NCI-H82 (cell line): ENCODE data around the gene TSPOAP1.

ENCODE experiments used
- DNase-seq: peaks from one replicate; lab custom pipeline; 2025; lab: John Stamatoyannopoulos, UW

TSPOAP1 gene

GRCh38 chr17:58330538-58330996 lies 2.0 kb upstream of the TSPOAP1 start:
- DNase-seq, result peak; percentile 53

GRCh38 chr17:58329810-58330537 lies 1.4 kb upstream of the TSPOAP1 start:
- peak; percentile 46 for DNase-seq

- DNase-seq, result peak; percentile 83
Measured at GRCh38 chr17:58329035-58329809, 627 bp upstream of the TSPOAP1 start.

GRCh38 chr17:58327363-58328194 lies 1.0 kb downstream of the TSPOAP1 start:
- peak; percentile 59 for DNase-seq

GRCh38 chr17:58326609-58327362 lies 1.8 kb downstream of the TSPOAP1 start:
- DNase-seq, result peak; percentile 55

- peak; percentile 83 for DNase-seq
Measured at GRCh38 chr17:58325976-58326468, 2.6 kb downstream of the TSPOAP1 start.

- DNase-seq, result peak; percentile 92
Measured at GRCh38 chr17:58325289-58325726, 3.3 kb downstream of the TSPOAP1 start.

GRCh38 chr17:58324409-58325288 lies 3.9 kb downstream of the TSPOAP1 start:
- peak; percentile 82 for DNase-seq

GRCh38 chr17:58324056-58324408 lies 4.6 kb downstream of the TSPOAP1 start:
- no peak for DNase-seq

GRCh38 chr17:58323366-58324055 lies 5.1 kb downstream of the TSPOAP1 start:
- no peak for DNase-seq

GRCh38 chr17:58322581-58323185 lies 5.9 kb downstream of the TSPOAP1 start:
- DNase-seq, result no peak

- no peak for DNase-seq
Measured at GRCh38 chr17:58321571-58322525, 6.7 kb downstream of the TSPOAP1 start.

- DNase-seq, result no peak
Measured at GRCh38 chr17:58320570-58321323, 7.8 kb downstream of the TSPOAP1 start.

GRCh38 chr17:58320163-58320558 lies 8.4 kb downstream of the TSPOAP1 start:
- DNase-seq, result no peak

- DNase-seq, result no peak
Measured at GRCh38 chr17:58319173-58320162, 9.1 kb downstream of the TSPOAP1 start.

GRCh38 chr17:58318627-58319172 lies 9.9 kb downstream of the TSPOAP1 start:
- no peak for DNase-seq
